GM23338 (cell line): ENCODE results near the gene SMG6. TPM values are rescaled to one million over a fixed set of nuclear protein-coding genes. Genes with fewer than 3 reads are reported as not detected.

ENCODE experiments used
- ATAC-seq: fragments of 200-7000 bp; cut with Tn5 transposase; 3 replicates; pipeline ENCODE4 v1.9.1; 2020
- DNase-seq: peaks from one replicate; pipeline ENCODE4 v3.0.0-alpha.2; 2015; ENCODE audit warnings: low spot score
- H2AFZ ChIP-seq: fragments of 200-600 bp; sonication (generic); 2 replicates; pipeline ENCODE4 v1.8.0; 2016; ENCODE audit warnings: antibody characterized with exemption, mild to moderate bottlenecking, moderate library complexity
- H3F3A ChIP-seq: fragments of 200-600 bp; sonication (generic); replicated peaks from 2 replicates; pipeline ENCODE4 v1.8.0; 2017; ENCODE audit warnings: antibody characterized with exemption, mixed run types, low read depth
- H3K27ac ChIP-seq: fragments of 200-600 bp; sonication (generic); 2 replicates; pipeline ENCODE4 v1.6.1; 2016; ENCODE audit warnings: low read depth
- H3K27me3 ChIP-seq: fragments of 200-600 bp; sonication (generic); 2 replicates; pipeline ENCODE4 v1.8.0; 2016; ENCODE audit warnings: mild to moderate bottlenecking, mixed run types, moderate library complexity; ENCODE audit not compliant: insufficient read depth
- H3K36me3 ChIP-seq: fragments of 200-600 bp; sonication (generic); 2 replicates; pipeline ENCODE4 v1.8.0; 2016; ENCODE audit warnings: mild to moderate bottlenecking; ENCODE audit not compliant: insufficient read depth
- H3K4me1 ChIP-seq: fragments of 200-600 bp; sonication (generic); 2 replicates; pipeline ENCODE4 v1.8.0; 2016; ENCODE audit warnings: mild to moderate bottlenecking, moderate library complexity; ENCODE audit not compliant: insufficient read depth
- H3K4me2 ChIP-seq: fragments of 200-600 bp; sonication (generic); 2 replicates; pipeline ENCODE4 v1.7.1; 2017; ENCODE audit warnings: mixed run types
- H3K4me3 ChIP-seq: fragments of 200-600 bp; sonication (generic); 2 replicates; pipeline ENCODE4 v1.6.1; 2016; ENCODE audit warnings: mixed run types
- H3K79me2 ChIP-seq: fragments of 200-600 bp; sonication (generic); replicated peaks from 2 replicates; pipeline ENCODE4 v1.8.0; 2017; ENCODE audit warnings: mild to moderate bottlenecking; ENCODE audit not compliant: insufficient read depth
- H3K9me2 ChIP-seq: fragments of 200-600 bp; sonication (generic); 2 replicates; pipeline ENCODE4 v1.8.0; 2017; ENCODE audit not compliant: insufficient read depth
- H4K20me1 ChIP-seq: fragments of 200-600 bp; sonication (generic); replicated peaks from 2 replicates; pipeline ENCODE4 v1.8.0; 2017; ENCODE audit warnings: mild to moderate bottlenecking; ENCODE audit not compliant: insufficient read depth
- H3K27ac Mint-ChIP-seq: 2 replicates; pipeline ENCODE4 v1.8.0; 2020; ENCODE audit warnings: inconsistent platforms, mild to moderate bottlenecking, moderate library complexity, mixed read lengths
- H3K27me3 Mint-ChIP-seq: 3 replicates; pipeline ENCODE4 v1.8.0; 2022; ENCODE audit warnings: low read depth, mild to moderate bottlenecking, moderate library complexity, mixed read lengths, inconsistent platforms; ENCODE audit not compliant: insufficient read depth, poor library complexity
- H3K36me3 Mint-ChIP-seq: 3 replicates; pipeline ENCODE4 v1.8.0; 2021; ENCODE audit warnings: low read depth, mild to moderate bottlenecking, inconsistent platforms, moderate library complexity, mixed read lengths
- H3K4me1 Mint-ChIP-seq: 3 replicates; pipeline ENCODE4 v1.8.0; 2020; ENCODE audit warnings: mild to moderate bottlenecking, inconsistent platforms, mixed read lengths
- H3K4me3 Mint-ChIP-seq: 3 replicates; pipeline ENCODE4 v1.8.0; 2021; ENCODE audit warnings: moderate library complexity, mild to moderate bottlenecking, inconsistent platforms, mixed read lengths
- H3K9me3 Mint-ChIP-seq: 3 replicates; pipeline ENCODE4 v1.8.0; 2020; ENCODE audit warnings: moderate library complexity, mild to moderate bottlenecking, inconsistent platforms, mixed read lengths
- EZH2 ChIP-seq: fragments of 200-600 bp; sonication (generic); IDR thresholded peaks from one replicate; pipeline ENCODE4 v1.8.0; 2017; ENCODE audit warnings: antibody characterized with exemption, mild to moderate bottlenecking, low read depth; ENCODE audit not compliant: unreplicated experiment
- EZH2phosphoT487 ChIP-seq: fragments of 200-600 bp; sonication (generic); IDR thresholded peaks from one replicate; pipeline ENCODE4 v1.8.1; 2018; ENCODE audit warnings: antibody characterized with exemption; ENCODE audit not compliant: unreplicated experiment
- NANOG ChIP-seq: IDR thresholded peaks from 2 replicates; pipeline ENCODE4 v1.6.1; 2016; ENCODE audit warnings: antibody characterized with exemption, borderline replicate concordance
- STAT1 ChIP-seq: IDR thresholded peaks from one replicate; pipeline ENCODE4 v1.6.1; 2016; ENCODE audit warnings: antibody characterized with exemption; ENCODE audit not compliant: unreplicated experiment
- ZNF331 ChIP-seq: fragments of 250-450 bp; sonication (Bioruptor Pico); IDR thresholded peaks from 2 replicates; pipeline ENCODE4 v1.5.0; 2020; ENCODE audit warnings: low read depth, mild to moderate bottlenecking, moderate library complexity
- polyA plus RNA-seq: library from polyadenylated mRNA; unstranded; fragments of >200 nt; fragmentation: Nextera tagmentation; extraction: Ambion mirVana; gene quantifications from 2 replicates; pipeline ENCODE4 v1.2.1, GENCODE V29; 2016
- total RNA-seq: library from RNA; depleted of rRNA; stranded (reverse); fragments of >200 nt; shearing (Covaris generic); gene quantifications from 2 replicates; pipeline ENCODE4 v1.2.3, GENCODE V29; 2014
- TF ChIP-seq, protein P1 (sequence below): IDR thresholded peaks from 2 replicates; pipeline ENCODE4 v1.6.1; 2016; ENCODE audit warnings: antibody characterized with exemption
- TF ChIP-seq, protein P2 (sequence below): IDR thresholded peaks from one replicate; pipeline ENCODE4 v1.6.1; 2018; ENCODE audit warnings: antibody characterized with exemption; ENCODE audit not compliant: unreplicated experiment
- TF ChIP-seq, protein P3 (sequence below), 2 experiments: fragments of 200-600 bp in 1 of 2; sonication (generic) in 1 of 2; conservative IDR thresholded peaks; 2 replicates each; pipeline versions ENCODE4 v1.5.1 to v1.6.1; 2016 to 2017; ENCODE audit warnings: antibody characterized with exemption in 2 of 2, low read depth in 2 of 2, mild to moderate bottlenecking in 2 of 2, moderate library complexity in 1 of 2

SMG6 gene
- total and polyA plus RNA-seq, 2 experiments from 2014 or later: 10.4 to 43.1 TPM

DNA sequence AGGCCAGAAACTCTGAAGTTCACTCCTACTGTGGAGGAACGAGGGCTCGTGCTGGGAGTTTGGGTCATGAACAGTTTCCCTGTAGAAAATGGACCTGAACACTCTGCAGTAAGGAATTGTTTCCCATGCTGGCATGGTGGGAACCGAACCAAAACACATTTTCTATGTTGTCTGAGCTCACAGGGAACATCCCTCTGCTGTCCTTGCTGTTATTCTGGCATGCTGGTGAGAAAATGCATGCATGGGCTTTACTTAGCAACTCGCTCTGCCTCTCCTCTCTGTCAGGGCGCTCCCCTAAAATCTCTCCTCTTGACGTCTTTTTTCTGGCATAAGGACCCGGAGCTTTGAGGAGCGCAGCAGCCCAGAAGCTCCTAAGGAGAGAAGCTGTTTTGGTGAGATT is 283.9 kb downstream of the SMG6 start:
- Histone ChIP-seq H3F3A (no peaks in the 10 kb centered on the region), H3K4me1 (peaks cover 4% of the 10 kb centered on the region; the same call in 1 of the 2 replicates), H3K9me2 (no peaks in the 10 kb centered on the region), H4K20me1 (no peaks in the 10 kb centered on the region), H3K27me3 (peaks cover 59% of the 10 kb centered on the region), H3K36me3 (no peaks in the 10 kb centered on the region), H3K27ac (no peak overlapping the region), H3K79me2 (no peaks in the 10 kb centered on the region), H3K4me2 (no peak overlapping the region), H3K4me3 (no peak overlapping the region), H2AFZ (no peak overlapping the region)
- H3K27ac Mint-ChIP-seq: no peak overlapping the region
- H3K9me3 Mint-ChIP-seq: no peaks in the 10 kb centered on the region
- TF ChIP-seq, protein P1, sequence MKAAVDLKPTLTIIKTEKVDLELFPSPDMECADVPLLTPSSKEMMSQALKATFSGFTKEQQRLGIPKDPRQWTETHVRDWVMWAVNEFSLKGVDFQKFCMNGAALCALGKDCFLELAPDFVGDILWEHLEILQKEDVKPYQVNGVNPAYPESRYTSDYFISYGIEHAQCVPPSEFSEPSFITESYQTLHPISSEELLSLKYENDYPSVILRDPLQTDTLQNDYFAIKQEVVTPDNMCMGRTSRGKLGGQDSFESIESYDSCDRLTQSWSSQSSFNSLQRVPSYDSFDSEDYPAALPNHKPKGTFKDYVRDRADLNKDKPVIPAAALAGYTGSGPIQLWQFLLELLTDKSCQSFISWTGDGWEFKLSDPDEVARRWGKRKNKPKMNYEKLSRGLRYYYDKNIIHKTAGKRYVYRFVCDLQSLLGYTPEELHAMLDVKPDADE: no peak
- TF ChIP-seq STAT1 (no peak), NANOG (no peak), EZH2phosphoT487 (no peak), ZNF331 (CRISPR knock-in tag) (no peak), EZH2 (no peak)
- TF ChIP-seq, protein P2, sequence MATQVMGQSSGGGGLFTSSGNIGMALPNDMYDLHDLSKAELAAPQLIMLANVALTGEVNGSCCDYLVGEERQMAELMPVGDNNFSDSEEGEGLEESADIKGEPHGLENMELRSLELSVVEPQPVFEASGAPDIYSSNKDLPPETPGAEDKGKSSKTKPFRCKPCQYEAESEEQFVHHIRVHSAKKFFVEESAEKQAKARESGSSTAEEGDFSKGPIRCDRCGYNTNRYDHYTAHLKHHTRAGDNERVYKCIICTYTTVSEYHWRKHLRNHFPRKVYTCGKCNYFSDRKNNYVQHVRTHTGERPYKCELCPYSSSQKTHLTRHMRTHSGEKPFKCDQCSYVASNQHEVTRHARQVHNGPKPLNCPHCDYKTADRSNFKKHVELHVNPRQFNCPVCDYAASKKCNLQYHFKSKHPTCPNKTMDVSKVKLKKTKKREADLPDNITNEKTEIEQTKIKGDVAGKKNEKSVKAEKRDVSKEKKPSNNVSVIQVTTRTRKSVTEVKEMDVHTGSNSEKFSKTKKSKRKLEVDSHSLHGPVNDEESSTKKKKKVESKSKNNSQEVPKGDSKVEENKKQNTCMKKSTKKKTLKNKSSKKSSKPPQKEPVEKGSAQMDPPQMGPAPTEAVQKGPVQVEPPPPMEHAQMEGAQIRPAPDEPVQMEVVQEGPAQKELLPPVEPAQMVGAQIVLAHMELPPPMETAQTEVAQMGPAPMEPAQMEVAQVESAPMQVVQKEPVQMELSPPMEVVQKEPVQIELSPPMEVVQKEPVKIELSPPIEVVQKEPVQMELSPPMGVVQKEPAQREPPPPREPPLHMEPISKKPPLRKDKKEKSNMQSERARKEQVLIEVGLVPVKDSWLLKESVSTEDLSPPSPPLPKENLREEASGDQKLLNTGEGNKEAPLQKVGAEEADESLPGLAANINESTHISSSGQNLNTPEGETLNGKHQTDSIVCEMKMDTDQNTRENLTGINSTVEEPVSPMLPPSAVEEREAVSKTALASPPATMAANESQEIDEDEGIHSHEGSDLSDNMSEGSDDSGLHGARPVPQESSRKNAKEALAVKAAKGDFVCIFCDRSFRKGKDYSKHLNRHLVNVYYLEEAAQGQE: no peak
- TF ChIP-seq, protein P3, sequence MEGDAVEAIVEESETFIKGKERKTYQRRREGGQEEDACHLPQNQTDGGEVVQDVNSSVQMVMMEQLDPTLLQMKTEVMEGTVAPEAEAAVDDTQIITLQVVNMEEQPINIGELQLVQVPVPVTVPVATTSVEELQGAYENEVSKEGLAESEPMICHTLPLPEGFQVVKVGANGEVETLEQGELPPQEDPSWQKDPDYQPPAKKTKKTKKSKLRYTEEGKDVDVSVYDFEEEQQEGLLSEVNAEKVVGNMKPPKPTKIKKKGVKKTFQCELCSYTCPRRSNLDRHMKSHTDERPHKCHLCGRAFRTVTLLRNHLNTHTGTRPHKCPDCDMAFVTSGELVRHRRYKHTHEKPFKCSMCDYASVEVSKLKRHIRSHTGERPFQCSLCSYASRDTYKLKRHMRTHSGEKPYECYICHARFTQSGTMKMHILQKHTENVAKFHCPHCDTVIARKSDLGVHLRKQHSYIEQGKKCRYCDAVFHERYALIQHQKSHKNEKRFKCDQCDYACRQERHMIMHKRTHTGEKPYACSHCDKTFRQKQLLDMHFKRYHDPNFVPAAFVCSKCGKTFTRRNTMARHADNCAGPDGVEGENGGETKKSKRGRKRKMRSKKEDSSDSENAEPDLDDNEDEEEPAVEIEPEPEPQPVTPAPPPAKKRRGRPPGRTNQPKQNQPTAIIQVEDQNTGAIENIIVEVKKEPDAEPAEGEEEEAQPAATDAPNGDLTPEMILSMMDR (conservative IDR thresholded peaks at IDR 0.05; ENCODE audit: low read depth in 2 of 2): no peak
- H3K4me1 Mint-ChIP-seq: peaks cover 3% of the 10 kb centered on the region; the same call in 2 of the 3 replicates
- ATAC-seq: no peak
- DNase-seq: no peak
- peaks cover 64% of the 10 kb centered on the region for H3K27me3 Mint-ChIP-seq
- H3K36me3 Mint-ChIP-seq: no peaks in the 10 kb centered on the region
- H3K4me3 Mint-ChIP-seq: no peak overlapping the region
